GM21360 (cell line): Measurements from ENCODE around the gene ACSF2.
"Not testable (repeated sequence)": the region's sequence is repeated elsewhere in the genome, so short reads cannot be mapped to it uniquely, and the experiment has no call there.

Source experiments
- ATAC-seq: cut with Tn5 transposase; IDR thresholded peaks from one replicate; pipeline ENCODE4 v1.9.1; 2021; ENCODE audit warnings: mild to moderate bottlenecking, moderate library complexity; ENCODE audit not compliant: unreplicated experiment

ACSF2 gene

DNA sequence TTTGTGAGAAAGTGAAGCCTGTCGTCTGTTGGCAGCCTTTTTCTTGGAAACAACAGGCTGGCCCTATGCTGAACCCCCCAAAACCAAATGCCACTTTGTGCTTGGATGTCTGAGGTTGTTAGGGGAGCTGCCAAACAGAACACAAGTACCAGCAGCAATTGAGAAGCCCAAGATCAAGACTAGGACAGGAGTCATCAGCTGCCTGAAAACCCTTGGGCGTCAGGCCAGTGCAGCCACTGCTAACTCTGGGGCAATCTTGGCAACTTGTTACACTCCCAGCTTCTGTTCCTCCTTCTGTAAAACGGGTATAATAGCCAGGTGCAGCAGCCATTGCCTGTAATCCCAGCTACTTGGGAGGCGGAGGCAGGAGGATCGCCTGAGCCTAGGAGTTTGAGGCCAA, 19.4 kb upstream of the ACSF2 start:
- ATAC-seq: no peak

DNA sequence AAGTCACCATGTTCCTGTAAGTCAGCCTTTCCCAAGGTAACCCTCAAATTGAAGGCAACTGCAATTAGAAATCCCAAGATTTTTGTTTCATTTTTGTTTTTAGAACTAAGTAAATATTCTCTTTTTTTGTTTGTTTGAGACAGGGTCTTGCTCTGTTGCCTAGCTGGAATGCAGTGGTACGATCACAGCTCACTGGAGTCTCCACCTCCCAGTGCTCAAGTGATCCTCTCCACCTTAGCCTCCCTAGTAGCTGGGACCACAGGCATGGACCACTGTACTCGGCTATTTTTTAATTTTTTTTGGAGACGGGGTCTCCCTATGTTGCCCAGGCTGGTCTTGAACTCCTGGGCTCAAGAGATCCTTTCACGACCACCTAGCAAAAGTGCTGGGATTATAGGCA, 18.1 kb upstream of the ACSF2 start:
- no peak for ATAC-seq

DNA sequence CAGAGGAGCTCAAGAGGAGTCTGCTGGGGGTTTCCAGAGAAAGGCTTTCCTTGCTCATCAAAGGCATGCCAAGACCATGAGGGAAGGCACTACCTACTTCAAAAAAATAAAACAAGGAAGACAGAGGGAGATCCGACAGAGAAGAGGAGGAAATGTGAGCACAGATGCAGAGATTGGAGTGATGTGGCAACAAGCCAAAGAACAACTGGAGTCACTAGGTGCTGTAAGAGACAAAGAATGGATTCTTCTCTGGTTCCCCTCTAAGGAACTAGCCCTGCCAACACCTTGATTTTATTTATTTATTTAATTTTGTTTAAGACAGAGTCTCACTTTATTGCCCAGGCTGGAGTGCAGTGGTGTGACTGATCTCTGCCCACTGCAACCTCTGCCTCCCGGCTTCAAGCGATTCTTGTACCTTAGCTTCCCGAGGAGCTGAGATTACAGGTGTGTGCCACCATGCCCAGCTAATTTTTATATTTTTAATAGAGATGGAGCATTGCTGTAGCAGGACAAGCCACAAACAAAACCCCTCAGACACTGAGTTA, 13.8 kb upstream of the ACSF2 start:
- ATAC-seq: no peak

DNA sequence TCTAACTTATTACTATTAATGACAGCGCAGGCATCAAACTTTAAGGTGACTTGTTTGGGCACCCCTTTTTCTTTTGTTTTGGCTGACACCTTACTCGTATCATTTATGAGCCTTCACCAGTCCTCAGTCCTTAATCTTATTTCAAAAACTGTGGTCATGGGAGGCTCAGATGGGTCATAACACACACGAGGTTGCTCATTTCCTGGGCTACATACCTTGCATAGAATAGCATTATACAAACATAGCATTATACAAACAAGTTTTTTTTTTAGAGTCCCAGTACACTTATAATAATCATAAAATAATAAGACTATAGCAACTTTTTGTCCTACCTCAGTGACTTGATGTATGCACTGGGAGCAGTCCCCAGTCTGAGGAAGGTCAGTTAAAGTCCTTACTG, 11.2 kb upstream of the ACSF2 start:
- ATAC-seq: no peak

DNA sequence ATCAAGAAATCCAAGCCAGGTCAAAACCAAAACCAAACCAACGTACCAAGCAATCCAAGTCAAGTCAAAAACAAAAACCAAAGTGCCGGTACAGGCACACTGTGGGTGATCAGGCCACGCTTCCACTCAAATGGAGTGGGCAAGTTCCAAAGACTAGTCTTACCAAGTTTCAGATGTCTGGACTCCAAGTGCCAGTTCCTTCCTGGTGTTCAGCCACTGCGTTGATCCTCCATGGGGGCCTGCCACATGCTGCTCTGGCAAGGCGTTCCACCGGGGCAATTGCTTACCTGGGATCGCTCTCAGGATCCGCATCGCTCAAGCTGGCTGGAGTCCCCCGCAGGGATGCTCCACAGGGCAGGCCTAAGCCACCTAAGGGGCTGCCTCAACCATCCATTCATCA, 6.4 kb upstream of the ACSF2 start:
- not testable (repeated sequence) for ATAC-seq

DNA sequence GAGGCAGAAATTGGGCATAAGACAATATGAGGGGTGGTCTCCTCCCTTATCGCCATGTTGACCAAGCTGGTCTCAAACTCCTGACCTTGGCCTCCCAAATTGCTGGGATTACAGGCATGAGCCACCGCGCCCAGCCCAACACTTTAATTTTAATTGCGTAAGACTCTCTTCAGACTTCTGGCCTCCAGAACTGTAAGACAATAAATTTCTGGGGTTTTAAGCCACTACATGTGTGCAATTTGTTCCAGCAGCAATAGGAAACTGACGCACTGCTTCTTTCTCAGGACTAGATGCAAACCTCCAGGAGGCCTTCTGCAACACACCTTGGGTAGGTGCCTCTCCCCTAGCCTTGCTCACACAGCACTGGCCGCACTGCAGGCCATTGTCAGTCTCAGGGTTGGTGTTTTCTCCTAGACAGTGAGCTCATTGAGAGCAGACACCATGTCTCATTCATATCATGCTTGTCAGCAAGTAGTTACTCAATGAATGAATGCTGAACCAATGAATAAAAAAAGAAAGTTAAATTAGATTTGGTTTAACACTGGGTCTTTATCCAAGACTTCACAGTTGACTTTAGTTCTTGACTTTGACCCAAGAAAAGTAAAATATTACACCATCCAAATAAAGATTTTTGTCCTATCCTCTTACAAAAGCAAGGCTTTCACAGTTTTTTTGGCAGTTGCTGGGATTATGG, 5.5 kb upstream of the ACSF2 start:
- ATAC-seq: no peak

DNA sequence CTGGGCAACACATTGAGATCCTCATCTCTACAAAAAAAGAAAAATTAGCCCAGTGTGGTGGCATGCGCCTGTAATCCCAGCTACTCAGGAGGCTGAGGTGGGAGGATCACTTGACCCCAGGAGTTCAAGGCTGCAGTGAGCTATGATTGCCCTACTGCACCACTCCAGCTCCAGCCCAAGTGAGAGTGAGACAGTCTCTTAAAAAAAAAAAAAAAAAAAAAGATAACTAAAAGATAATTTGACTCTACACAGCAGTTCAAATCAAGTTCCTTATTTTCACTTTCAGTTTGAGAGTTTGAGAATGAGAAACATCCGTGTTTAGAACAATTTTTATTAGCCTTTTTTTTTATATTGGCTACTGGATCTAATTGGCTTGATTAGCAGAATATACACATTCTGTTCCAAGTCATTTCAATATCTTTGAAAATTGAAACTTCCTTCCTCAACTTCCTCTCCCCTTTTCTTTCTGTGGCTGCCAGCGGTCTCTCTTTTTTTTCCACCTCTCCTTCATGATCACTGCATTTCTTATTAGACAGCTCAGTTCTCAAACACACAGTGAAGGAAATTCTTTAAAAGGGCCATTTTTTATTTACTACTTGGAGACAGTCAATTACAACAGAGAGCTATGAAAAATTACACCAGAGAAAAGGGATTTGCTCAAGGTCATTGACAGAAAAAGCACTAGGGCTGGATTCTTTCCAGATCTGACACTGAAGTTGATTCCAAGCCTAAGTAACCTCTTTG, 4.5 kb upstream of the ACSF2 start:
- ATAC-seq: no peak

DNA sequence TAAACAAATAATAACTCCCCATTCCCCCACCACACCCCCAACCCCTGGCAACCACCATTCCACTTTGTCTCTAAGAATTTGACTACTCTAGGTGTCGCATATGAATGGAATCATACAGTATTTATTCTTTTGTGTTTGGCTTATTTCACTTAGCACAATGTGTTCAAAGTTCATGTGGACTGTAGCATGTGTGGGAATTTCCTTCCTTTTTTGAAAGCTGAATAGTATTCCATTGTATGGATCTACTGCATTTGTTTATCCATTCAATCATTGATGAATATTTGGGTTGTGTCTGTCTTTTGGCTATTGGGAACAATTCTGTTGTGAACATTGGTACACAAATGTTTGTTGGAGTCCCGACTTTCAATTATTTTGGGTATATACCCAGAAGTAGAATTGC, 3.3 kb upstream of the ACSF2 start:
- no peak for ATAC-seq

DNA sequence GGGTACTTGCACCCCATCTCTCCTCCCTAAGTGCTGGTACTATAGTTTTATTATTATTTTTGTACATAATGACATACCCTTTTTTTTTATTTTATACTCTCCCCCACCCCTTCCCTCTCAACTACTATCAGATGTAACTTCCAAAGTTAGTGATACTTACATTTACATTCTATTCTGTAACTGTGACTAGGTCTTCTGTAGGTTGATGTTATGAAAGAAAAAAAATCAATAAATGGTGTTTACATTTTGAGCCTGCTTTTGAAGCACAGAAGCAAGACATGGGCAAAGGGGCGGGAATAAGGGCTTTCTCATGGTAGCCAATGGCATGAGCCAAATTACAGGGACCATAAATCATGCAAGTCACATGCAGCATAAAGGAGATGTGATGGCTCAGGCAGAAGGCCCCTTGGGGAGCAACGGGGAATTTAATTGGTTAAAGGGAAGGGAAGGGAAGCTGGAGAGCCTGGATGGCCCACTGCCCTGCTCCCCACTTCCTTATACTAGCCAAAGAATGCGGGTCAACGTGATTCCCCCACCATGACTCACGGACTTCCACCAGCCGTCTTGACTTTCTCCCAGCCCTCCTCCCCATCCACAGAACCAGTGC, 2.4 kb upstream of the ACSF2 start:
- no peak for ATAC-seq

DNA sequence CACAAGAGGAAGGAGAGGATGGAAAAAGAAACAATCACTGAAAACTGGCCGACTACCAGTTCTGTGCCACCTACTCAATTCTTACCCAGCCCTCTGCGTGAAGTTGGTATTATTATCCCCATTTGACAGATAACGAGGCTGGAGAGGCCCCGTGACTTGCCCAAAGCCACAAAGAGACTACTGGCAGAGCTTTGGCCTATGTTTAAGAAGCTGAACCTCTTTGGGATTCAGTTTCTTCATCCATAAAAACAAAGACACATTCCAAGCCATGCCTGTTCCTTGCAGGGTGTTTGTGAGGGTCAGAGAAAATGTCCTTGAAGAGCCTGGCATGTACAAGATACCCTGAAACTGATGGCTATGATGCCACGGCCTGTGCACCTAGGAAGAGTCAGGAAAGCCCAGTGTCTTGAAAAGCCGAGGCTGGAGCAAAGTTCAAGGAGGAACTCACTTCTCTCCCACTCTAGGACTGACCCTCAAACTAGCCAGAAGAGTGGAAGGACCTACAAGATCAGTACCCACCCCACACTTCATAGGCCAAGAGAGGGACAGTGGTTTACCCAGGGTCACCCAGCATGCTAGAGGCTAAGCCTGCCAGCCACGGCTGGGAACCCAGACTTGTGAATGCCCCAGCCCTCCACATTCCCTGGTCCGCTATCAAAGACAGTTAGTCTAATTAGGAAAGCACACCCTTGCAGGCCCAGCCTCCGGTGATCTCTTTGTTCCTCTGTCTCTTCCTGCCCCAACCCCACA, 1.6 kb upstream of the ACSF2 start:
- no peak for ATAC-seq

DNA sequence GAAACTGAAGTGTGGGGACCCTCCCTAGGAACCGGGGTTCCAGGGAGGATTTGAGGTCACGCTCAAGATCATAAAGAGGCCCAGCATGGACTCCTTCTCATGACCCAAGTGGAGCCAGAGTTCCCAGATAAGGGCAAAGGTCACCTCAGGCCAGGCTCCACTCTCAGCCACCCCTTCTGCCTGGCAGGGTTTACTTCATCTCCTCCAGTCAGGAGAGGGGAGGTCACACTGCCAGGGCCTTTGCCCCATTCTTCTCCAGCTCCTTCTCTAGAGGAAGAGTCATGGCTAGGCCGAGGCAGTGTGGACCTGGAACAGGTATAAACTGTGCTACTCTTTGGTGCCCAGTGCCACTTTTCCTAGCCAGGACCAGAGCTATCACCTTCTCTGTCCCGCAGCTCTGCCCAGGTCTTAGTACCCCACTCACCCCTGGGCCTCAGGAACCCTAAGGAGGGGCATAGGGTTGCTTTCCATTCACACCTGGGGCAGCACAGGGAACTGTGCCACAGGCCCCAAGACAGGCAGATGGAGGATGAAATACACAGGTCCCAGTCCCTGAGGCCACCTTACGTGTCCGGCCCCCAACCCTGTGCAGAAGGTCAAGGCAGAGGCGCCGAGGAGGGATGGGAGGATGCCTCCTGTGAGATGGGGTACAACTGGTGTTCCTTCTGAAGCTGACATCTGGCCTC, 879 bp upstream of the ACSF2 start:
- ATAC-seq: no peak

DNA sequence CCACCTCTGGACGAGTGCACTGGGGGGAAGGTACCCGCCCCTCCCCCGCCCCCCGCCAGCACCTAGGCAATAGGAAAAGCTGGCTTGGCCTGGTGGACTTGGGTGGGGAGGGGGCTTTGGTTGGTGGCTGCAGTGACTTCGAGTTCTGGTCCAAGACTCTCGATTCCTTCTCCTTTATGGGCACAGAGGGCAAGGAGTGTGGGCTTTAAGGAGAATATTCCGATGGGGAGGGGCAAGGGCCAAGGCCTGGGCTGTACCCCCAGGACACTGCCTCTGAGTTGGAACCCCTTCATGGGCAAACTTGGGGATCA, 409 bp downstream of the ACSF2 start:
- ATAC-seq: no peak

DNA sequence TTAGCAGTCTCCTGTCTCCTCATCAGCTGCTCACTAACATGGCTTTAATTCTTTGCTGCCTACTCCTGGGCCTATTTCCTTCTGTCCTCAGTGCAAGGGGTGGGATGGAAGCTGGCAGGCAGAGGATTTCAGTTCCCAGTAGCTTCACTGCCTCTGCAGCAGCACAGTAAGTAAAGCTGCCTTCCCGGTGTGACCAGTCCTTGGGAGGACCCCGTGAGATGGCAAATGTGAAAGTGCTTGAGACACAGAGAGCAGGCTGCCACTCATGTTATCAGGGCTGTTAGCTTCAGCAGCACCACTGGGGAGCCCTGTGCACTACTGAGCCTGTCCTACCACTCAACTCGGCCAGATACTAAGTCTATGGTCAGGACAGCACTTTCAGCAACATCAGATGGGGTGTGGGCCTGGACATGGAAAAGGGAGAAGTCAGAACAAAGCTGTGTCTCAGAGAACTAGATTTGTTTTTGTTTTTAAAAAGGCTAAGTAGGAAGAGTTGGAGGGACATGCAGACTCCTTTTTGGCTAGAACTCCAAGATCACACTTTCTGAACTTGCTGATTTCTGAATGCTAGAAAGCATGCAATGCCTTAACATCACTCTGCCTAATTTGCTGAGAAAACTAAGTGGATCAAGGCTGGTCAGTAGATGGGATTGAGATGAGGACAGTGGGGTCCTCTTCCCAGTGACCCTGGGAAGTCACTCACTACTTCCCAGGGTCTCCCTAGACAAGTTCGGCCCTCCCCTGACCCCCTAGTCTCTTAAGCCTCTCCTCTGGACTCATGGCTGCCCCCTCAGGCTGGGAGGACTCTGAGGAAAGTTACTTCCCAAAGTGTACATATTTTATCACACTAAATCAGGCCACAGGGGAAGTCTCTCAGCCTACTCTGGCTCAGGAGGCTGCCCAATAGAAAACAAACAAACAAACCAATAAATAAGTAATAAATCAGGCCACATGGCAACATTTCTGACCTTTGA, 1.1 kb downstream of the ACSF2 start:
- no peak for ATAC-seq

DNA sequence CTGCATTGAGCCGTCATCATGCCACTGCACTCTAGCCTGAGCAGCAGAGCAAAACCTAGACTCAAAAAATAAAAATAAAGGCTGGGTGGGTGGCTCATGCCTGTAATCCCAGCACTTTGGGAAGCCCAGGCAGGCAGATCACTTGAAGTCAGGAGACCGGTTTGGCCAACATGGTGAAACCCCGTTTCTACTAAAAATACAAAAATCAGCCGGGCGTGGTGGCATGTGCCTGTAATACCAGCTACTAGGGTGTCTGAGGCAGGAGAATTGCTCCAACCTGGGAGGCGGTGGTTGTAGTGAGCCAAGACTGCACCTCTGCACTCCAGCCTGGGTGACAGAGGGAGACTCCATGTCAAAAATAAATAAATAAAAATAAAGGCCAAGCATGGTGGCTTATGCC, 2.1 kb downstream of the ACSF2 start:
- not testable (repeated sequence) for ATAC-seq

DNA sequence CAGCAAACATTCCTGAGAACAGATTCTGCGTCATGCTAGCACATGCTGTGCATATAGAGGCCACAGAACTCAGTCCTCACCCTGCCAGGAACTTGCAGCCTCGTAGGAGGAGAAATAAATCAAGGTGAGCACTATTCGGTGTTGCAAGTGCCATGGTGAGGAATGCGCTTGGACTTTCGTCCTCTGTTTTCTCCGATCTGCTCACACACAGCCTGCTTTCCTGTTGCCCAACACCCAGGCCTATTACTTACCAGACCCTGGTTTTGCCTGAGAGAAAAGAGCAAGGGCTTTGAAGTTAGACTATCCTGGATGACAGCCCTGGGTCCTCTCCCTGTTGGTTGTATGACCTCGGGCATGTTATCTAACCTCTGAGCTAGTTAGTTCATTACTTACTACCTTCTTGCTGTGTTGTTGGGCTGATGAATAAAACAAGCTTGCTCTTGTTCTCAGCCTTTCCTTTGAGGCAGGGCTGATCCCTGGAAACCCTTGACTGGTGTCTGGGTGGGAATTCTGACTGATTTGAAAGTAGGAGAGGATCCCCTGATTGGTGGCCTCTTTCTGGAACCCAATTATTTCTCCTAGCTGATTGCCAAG, 2.9 kb downstream of the ACSF2 start:
- no peak for ATAC-seq

DNA sequence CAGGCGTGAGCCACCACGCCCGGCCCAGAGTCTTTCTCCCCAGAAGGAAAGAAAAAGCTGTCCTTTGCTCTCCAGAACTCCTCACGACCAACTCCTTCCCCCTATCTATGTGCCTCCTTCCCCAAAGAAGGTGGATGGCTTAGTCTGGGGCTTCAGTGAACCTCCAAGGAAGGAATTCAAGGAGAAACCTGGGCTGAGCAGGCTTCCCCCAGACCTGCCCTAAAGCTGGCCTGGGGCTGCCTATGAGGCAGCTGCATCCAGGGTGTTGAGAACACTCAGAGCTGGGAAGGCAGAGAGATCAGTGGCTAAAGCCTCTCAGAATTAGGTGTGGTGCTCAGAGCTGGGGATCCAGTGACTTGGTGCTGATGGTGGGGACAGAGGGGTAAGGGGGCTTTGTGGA, 3.8 kb downstream of the ACSF2 start:
- ATAC-seq: no peak

DNA sequence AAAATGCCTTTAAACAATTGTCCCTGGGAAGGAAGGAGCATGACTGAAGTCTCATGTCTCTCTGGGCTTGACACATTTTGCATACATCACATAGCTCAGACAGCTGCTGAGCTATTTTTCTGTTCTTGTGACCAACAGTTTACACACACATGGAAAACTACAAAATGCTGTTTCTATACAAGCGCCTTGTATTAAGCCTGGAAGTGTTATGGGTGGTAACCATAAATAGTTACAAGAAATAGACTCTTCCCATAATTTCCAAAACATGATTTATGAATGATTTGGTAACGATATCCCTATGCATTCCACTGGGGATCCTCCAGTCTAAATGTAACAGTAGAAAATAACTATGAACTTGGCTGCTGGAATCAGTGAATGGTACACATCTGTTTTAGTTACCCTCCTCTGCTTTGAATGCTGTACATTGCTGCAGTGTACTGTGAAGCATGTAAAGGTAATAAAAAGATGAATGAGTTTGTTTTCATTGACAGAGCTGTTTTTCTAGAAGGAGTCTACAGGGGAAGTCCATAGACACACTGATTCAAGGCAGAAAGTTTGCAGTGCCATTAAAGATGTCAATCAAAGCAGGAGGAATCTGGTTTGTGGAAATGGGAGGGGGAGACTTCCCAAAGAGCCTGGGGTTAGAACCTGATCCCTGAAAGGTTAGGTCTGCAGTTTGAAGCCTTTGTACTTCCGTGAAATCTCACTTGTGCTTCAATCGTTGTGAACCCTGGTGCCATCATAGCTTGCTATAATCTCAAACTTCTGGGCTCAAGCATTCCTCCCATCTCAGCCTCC, 5.0 kb downstream of the ACSF2 start:
- no peak for ATAC-seq

DNA sequence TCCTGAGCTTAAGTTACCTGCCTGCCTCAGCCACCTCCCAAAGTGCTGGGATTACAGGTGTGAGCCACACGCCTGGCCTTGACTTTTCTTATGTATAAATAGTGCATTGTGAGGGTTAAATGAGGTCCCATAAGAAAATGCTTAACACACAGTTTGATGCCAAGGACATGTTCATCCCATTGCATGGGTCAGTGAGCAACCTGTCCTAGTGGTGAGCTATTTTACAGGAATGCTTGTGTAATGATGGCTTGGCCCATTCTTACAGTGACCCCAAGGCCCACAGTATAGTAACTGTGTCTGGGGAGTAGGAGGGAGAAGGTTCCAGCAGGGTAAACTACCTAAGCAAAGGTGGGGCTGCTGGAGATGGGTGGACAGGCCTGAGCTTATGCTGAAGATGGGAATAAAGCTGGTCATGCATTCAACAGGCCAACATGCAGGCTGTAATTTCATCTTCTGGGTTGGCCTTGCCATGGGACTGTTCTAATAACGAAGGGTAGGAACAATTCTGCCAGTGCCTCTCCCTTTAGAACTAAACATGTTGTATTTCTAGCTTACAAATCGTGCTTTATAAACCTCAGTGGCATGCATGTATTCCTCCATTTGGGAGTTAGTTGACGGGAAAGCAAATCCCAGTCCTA, 6.2 kb downstream of the ACSF2 start:
- ATAC-seq: no peak
